GM08714 (cell line): ENCODE results near the gene LRRC72.
"Not testable (repeated sequence)": the region's sequence is repeated elsewhere in the genome, so short reads cannot be mapped to it uniquely, and the experiment has no call there.

Experiments used
- H3K4me3 ChIP-seq: fragments of 200-500 bp; sonication (Bioruptor generic); 2 replicates; pipeline ENCODE4 v1.5.1; 2014; ENCODE audit warnings: mild to moderate bottlenecking, low read length, inconsistent platforms
- ZNF274 ChIP-seq: IDR thresholded peaks from 2 replicates; pipeline ENCODE4 v1.6.1; 2012; ENCODE audit warnings: mild to moderate bottlenecking, low read depth, low read length

Gene LRRC72

GRCh38 chr7:16512097-16512496, 14.5 kb upstream of the LRRC72 start:
- no peak for TF ChIP-seq ZNF274

GRCh38 chr7:16514271-16514670, 12.4 kb upstream of the LRRC72 start:
- H3K4me3 ChIP-seq, result no peak overlapping the region
- no peak for TF ChIP-seq ZNF274

More at GRCh38 chr7:16512097-16512496, 14.5 kb upstream of the LRRC72 start:
- H3K4me3 ChIP-seq, result no peak overlapping the region

DNA sequence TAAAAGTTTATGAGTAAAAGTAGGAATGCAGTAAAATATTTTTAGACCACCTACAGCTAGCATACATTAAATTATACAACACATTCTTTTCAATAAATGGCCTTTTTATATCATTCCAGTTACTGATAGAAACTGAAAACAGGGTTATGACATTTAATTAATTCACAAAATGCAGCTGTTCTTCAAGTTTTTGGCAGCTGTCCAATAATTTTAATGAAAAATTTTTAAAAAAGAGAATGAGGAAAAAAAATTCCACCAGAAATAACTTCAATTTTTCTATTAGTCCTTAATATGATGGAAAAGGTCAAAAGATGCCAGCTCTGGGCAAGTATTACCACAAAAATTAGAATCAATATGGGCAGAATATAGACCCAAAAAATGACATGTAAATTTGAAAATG, 11.9 kb upstream of the LRRC72 start:
- no peak for TF ChIP-seq ZNF274
- H3K4me3 ChIP-seq, result no peak overlapping the region

- TF ChIP-seq ZNF274, result no peak
- no peak overlapping the region for H3K4me3 ChIP-seq
Observed at GRCh38 chr7:16515785-16516685, 10.6 kb upstream of the LRRC72 start.

DNA sequence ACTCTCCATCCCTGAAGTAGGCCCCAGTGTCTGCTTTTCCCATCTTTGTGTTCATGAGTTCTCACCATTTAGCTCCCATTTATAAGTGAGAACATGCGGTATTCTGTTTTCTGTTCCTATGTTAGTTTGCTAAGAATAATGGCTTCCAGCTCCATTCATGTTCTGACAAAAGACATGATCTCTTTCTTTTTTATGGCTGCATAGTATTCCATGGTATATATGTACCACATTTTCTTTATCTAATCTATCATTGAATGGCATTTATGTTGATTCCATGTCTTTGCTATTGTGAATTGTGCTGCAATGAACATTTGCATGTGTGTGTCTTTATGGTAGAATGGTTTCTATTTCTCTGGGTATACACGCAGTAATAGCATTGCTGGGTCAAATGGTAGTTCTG, 6.6 kb upstream of the LRRC72 start:
- H3K4me3 ChIP-seq, result not testable (repeated sequence)

DNA sequence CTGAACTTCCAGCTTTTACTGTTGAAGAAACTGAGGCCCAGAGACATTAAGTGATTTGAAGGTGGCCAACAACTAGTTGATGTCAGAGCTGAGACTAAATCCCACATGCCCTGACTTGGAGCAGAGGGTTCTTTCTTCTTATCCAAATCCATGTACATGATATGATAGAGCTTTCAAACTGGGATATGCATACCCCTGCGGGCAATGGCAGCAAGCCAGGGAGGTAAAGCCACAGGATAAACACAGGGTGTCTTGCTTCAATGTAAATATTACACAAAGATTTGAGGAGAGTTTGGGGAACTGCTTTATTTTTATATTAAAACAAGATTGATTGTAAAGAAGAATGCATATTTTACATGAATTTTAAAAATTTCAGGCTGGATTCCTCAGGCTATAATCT, 2.3 kb upstream of the LRRC72 start:
- H3K4me3 ChIP-seq, result no peak overlapping the region

DNA sequence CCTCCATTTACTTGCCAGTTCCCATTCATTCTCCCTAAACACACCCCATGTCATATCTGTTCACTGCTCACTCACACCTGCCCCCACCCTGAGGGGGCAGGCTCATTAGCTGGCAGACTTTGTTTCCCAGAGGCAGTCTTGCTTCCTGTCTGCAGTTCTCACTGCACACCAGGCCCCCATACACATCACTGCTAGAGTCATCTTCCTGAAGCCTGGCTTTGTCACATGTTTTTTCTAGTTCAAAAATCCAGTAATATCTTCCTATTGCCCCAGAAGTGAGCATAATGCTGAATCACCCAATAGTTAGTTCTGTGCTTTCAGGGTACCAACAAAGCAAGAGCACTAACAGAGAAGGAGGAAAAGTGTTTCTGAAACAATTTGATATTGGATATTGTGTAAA, 1.9 kb downstream of the LRRC72 start:
- no peak overlapping the region for H3K4me3 ChIP-seq
- TF ChIP-seq ZNF274, result no peak

More for the DNA sequence above, 2.3 kb upstream of the LRRC72 start:
- TF ChIP-seq ZNF274, result no peak

DNA sequence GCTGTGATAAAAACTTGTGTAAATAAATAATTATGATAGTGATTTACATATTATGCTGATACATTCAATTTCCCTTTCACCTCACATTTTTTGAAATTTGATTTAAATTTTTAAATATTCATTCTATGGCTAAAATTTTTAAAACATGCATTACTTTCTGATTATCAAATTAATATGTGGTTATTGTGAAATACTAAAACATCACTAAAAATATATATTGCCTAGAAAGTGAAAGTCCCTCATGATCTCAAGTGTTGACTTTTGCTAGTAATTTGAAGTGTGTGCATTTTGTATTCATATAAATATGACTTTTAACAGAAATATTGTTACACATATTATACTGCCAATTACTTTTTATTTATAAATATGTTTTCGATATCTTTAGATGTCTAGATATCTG, 3.1 kb downstream of the LRRC72 start:
- TF ChIP-seq ZNF274, result no peak
- H3K4me3 ChIP-seq, result no peak overlapping the region

DNA sequence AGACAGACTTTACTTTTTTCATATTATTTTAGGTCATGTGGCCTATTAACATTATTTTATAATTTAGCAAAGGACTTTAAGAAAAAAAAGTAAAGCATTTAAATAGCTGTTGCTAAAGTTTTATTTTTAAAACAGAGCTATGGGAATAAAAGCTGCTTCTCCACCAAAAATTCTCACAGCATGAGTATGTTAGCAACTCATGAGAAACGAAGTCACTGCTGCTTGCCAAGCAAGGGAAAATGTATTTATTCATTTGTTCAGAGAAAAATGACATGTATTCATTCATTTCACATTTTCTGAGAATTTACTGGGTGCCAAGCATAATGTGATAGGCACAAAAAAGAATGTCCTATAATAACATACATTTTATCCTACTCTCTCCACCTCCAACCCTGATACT, 5.1 kb downstream of the LRRC72 start:
- no peak overlapping the region for H3K4me3 ChIP-seq
- no peak for TF ChIP-seq ZNF274

DNA sequence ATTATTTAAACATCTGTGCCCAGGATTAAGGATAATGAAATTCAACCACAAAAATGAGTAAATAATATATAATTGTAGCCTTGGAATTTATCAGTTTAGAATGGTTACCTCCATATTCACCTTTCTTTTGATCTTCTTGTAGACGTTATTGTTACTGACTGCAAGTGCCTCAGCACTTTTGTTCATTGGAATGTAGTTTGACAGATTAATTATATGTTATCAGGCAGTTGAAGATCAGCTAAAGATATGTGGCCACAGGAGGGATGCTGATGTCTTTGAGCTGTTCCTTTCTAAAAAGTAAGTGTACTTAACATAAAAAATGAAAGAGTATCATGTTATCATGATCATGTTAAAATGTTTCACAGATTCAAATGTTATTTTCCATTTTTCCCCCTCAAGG, 5.6 kb downstream of the LRRC72 start:
- H3K4me3 ChIP-seq, result no peak overlapping the region
- no peak for TF ChIP-seq ZNF274

GRCh38 chr7:16535500-16535899, 8.9 kb downstream of the LRRC72 start:
- no peak overlapping the region for H3K4me3 ChIP-seq
- TF ChIP-seq ZNF274, result no peak

DNA sequence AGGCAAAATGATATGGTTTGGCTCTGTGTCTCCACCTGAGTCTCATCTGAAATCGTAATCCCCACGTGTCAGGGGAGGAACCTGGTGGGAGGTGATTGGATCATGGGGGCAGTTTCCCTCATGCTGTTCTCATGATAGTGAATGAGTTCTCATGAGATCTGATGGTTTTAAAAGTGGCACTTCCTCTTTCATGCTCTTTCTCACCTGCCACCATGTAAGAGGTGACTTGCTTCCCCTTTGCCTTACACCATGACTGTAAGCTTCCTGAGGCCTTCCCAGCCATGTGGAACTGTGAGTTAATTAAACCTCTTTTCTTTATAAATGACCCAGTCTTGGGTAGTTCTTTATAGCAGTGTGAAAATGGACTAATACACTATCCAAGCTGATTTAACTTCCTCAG, 13.9 kb downstream of the LRRC72 start:
- H3K4me3 ChIP-seq, result not testable (repeated sequence)

- H3K4me3 ChIP-seq, result no peak overlapping the region
- no peak for TF ChIP-seq ZNF274
Observed at GRCh38 chr7:16542401-16542800, 15.8 kb downstream of the LRRC72 start.

DNA sequence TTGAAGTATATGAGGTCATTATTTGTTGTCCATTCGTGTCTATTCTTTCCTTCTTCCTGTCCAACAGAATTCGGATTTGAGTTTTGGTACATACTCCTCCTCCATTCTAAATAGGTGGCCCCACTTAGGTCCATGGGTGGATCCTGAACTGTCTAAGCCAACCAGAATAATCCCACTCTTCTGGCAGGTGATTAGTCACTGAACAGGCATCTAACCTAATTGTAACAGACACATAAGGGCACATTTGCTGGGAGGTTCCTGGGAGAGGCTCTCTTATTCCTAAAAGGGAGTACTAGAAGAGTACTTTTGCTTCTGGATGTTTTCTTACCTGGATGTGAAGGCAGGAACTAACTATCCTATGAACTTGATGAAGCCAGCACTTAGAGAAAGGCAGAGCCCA, 16.8 kb downstream of the LRRC72 start:
- no peak for TF ChIP-seq ZNF274
- no peak overlapping the region for H3K4me3 ChIP-seq

GRCh38 chr7:16546921-16547505, 20.4 kb downstream of the LRRC72 start:
- no peak for TF ChIP-seq ZNF274
- no peak overlapping the region for H3K4me3 ChIP-seq

DNA sequence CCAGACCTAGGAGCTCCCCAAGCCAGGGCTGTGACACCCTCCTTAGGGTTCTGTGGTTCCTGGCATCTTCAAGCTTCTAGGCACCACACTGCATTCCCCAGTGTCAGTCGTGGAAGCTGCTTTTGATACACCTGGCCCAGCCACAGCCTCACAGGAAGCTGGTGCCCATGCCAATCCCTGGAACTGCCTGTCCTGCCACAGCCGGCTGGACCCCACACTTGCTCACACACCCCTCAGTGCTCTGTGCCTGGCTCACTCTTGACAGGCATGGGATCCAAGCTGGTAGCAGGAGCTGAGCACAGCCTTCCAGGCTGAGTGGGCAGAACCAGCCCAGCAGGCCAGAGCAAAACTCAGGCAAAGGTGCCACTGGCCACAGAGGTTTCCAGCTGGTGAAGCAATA, 21.8 kb downstream of the LRRC72 start:
- H3K4me3 ChIP-seq, result no peak overlapping the region
- TF ChIP-seq ZNF274, result no peak

- no peak overlapping the region for H3K4me3 ChIP-seq
- no peak for TF ChIP-seq ZNF274
Observed at GRCh38 chr7:16550671-16551070, 24.0 kb downstream of the LRRC72 start.
